ENCODE data around the gene LDLR.

- TF ChIP-seq CTCF (conservative IDR thresholded peaks at IDR 0.05; ENCODE audit: low read length) (no peak), EZH2phosphoT487 (IDR thresholded peaks at IDR 0.05; ENCODE audit: borderline replicate concordance, low read depth, low read length) (no peak)
Observed at GRCh38 chr19:11154683-11155047, 65.4 kb downstream of the LDLR start.

All from OCI-LY7 (cell line).